ENCODE measurements around the gene ZNF143. TPM values are rescaled to one million over a fixed set of nuclear protein-coding genes. Genes with fewer than 3 reads are reported as not detected.

The ZNF143 gene
- total and polyA plus RNA-seq, 10 of the 15 experiments (the other 5 are each of a cell fraction or from before 2014, with no cell fraction given), result 13.6 to 48.7 (median 19.4) TPM

GRCh38 chr11:9446230-9446629 is 14.6 kb upstream of the ZNF143 start (continued):
- TF ChIP-seq LARP7 (IDR thresholded peaks at IDR 0.05), result no peak

DNA sequence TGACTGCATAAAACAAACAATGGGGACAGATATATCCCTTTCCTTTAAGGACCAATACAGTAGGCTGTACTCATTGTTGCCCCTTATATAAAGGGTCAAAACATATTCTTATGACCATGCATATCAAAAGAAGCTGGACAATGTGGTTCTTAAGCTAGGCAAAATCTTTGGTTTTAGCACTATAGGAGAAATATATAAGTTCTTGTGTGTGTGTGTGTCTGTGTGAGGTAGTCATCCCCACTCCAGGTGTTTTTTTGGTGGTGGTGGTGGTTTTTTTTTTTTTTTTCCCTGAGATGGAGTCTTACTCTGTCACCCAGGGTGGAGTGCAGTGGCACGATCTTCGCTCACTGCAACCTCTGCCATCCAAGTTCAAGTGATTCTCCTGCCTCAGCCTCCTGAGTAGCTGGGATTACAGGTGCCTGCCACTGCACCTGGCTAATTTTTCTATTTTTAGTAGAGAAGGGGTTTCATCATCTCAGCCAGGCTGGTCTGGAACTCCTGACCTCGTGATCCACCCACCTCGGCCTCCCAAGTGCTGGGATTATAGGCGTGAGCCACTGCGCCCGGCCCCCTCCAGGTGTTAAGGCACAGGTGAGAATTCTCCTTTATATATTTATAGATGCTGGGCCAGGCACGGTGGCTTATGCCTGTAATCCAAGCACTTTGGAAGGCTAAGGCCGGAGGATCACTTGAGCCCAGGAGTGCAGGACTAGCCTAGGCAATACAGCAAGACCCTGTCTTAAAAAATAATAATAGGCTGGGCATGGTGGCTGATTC is 12.0 kb upstream of the ZNF143 start:
- Histone ChIP-seq H3K79me2 (ENCODE audit: control insufficient read depth, insufficient read depth, low read length) (no peaks in the 10 kb centered on the region), H3K36me3 (ENCODE audit: control insufficient read depth in 2 of 2, insufficient read depth in 2 of 2, low read length in 1 of 2) (peaks cover 0 to 2% of the 10 kb centered on the region in 2 experiments; a peak in 1 of 4 replicates), H3K9ac (ENCODE audit: control insufficient read depth, insufficient read depth, low read length) (no peak overlapping the region), H4K20me1 (ENCODE audit: control insufficient read depth, insufficient read depth) (no peaks in the 10 kb centered on the region), H3K9me3 (replicated peaks; ENCODE audit: control insufficient read depth, insufficient read depth, low read length) (no peaks in the 10 kb centered on the region; the same call in 2 of the 3 replicates), H3K4me1 (ENCODE audit: control insufficient read depth, insufficient read depth, low read length) (no peaks in the 10 kb centered on the region), H2AFZ (ENCODE audit: control insufficient read depth, low read depth, low read length) (no peak overlapping the region), H3K4me3 (no peak overlapping the region), H3K27me3 (replicated peaks in 1 of 2; ENCODE audit: control insufficient read depth in 2 of 2, insufficient read depth in 2 of 2, low read length in 1 of 2) (no peaks in the 10 kb centered on the region), H3K4me2 (ENCODE audit: control insufficient read depth, insufficient read depth) (no peak overlapping the region), H3K27ac (ENCODE audit: control insufficient read depth, insufficient read depth) (no peak overlapping the region)
- FAIRE-seq (no peak), DNase-seq (ENCODE audit: low read depth, low spot score) (no peak), ATAC-seq (no peak; the same call in 2 of the 3 replicates)
- no TSS peak for BruUV-seq (replicated peaks)
- ChIA-PET CTCF (interaction anchor here (0.7 to 1.6 kb wide), 3 partner anchors 58 to 345 kb away, joined by 3 to 7 read pairs (median 5); no protein-coding TSS in a partner anchor), POLR2A (interaction anchor here (0.6 to 1.7 kb wide), 3 partner anchors 12 to 576 kb away, joined by 3 to 7 read pairs (median 3); partner anchors contain the start of gene ZNF143), SMC1A (ENCODE audit: uncharacterized antibody, unreplicated experiment) (interaction anchor here (0.9 to 1.4 kb wide), 3 partner anchors 11 to 319 kb away, joined by 3 to 4 read pairs (median 3); no protein-coding TSS in a partner anchor), RAD21 (ENCODE audit: unreplicated experiment) (interaction anchor here (0.6 to 1.2 kb wide), 2 partner anchors 58 to 91 kb away, joined by 3 read pairs; no protein-coding TSS in a partner anchor)
- intact Hi-C loops (cut with micrococcal nuclease; ENCODE audit: unreplicated experiment) (loop anchor here (5.0 kb wide), 1 partner anchor 59 kb away; no protein-coding TSS in a partner anchor), in situ Hi-C loops (cut with MboI) (no loop called here)
- 93% methylated on average over 9 of the region's 9 CpGs for WGBS (ENCODE audit: insufficient coverage, insufficient replicate concordance, low lambda C conversion rate, missing lambda C conversion rate)
- TF ChIP-seq, protein P1, sequence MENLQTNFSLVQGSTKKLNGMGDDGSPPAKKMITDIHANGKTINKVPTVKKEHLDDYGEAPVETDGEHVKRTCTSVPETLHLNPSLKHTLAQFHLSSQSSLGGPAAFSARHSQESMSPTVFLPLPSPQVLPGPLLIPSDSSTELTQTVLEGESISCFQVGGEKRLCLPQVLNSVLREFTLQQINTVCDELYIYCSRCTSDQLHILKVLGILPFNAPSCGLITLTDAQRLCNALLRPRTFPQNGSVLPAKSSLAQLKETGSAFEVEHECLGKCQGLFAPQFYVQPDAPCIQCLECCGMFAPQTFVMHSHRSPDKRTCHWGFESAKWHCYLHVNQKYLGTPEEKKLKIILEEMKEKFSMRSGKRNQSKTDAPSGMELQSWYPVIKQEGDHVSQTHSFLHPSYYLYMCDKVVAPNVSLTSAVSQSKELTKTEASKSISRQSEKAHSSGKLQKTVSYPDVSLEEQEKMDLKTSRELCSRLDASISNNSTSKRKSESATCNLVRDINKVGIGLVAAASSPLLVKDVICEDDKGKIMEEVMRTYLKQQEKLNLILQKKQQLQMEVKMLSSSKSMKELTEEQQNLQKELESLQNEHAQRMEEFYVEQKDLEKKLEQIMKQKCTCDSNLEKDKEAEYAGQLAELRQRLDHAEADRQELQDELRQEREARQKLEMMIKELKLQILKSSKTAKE (IDR thresholded peaks at IDR 0.05; ENCODE audit: low read depth, poor library complexity, severe bottlenecking), result no peak
- TF ChIP-seq POU2F2 (IDR thresholded peaks at IDR 0.05; ENCODE audit: borderline replicate concordance, low read depth, low read length), result no peak
- TF ChIP-seq BRCA1 (IDR thresholded peaks at IDR 0.05; ENCODE audit: low read depth, low read length), result no peak
- no peak for TF ChIP-seq SMAD5 (IDR thresholded peaks at IDR 0.05; ENCODE audit: low read depth)
- TF ChIP-seq IKZF1 (conservative IDR thresholded peaks at IDR 0.05), result no peak
- TF ChIP-seq, protein P2, sequence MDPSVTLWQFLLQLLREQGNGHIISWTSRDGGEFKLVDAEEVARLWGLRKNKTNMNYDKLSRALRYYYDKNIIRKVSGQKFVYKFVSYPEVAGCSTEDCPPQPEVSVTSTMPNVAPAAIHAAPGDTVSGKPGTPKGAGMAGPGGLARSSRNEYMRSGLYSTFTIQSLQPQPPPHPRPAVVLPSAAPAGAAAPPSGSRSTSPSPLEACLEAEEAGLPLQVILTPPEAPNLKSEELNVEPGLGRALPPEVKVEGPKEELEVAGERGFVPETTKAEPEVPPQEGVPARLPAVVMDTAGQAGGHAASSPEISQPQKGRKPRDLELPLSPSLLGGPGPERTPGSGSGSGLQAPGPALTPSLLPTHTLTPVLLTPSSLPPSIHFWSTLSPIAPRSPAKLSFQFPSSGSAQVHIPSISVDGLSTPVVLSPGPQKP (IDR thresholded peaks at IDR 0.05; ENCODE audit: low read depth, low read length), result no peak
- TF ChIP-seq ETV6 (conservative IDR thresholded peaks at IDR 0.05 in 1 of 2, IDR thresholded peaks at IDR 0.05 in 1 of 2; ENCODE audit: borderline replicate concordance in 1 of 2, low read depth in 1 of 2), result no peak
- TF ChIP-seq SMARCA5 (IDR thresholded peaks at IDR 0.05), result no peak
- TF ChIP-seq ZNF384 (IDR thresholded peaks at IDR 0.05; ENCODE audit: borderline replicate concordance, low read depth, low read length), result no peak
- no peak for TF ChIP-seq PKNOX1 (IDR thresholded peaks at IDR 0.05)
- TF ChIP-seq ZNF687 (IDR thresholded peaks at IDR 0.05), result no peak
